ENCODE results near the gene GRIK4.
"Not testable (repeated sequence)": the region's sequence is repeated elsewhere in the genome, so short reads cannot be mapped to it uniquely, and the experiment has no call there.

GRIK4 gene

GRCh38 chr11:120489799-120490198, 21.7 kb upstream of the GRIK4 start:
- Histone ChIP-seq H3K9me3 (no peaks in the 10 kb centered on the region), H4K20me1 (no peaks in the 10 kb centered on the region), H3K36me3 (peaks cover 15% of the 10 kb centered on the region), H3K4me1 (no peaks in the 10 kb centered on the region; the same call in 1 of the 2 replicates), H3K4me2 (no peak overlapping the region), H3K9ac (no peak overlapping the region), H3K27me3 (no peaks in the 10 kb centered on the region), H3K4me3 (no peak overlapping the region), H3K27ac (no peak overlapping the region)
- no peak for TF ChIP-seq Cebpa-rat (IDR thresholded peaks at IDR 0.05)

GRCh38 chr11:120492486-120492885, 19.1 kb upstream of the GRIK4 start:
- Histone ChIP-seq H3K4me2 (no peak overlapping the region), H3K36me3 (no peaks in the 10 kb centered on the region), H4K20me1 (no peaks in the 10 kb centered on the region), H3K9ac (no peak overlapping the region), H3K4me3 (no peak overlapping the region), H3K27me3 (no peaks in the 10 kb centered on the region), H3K9me3 (no peaks in the 10 kb centered on the region), H3K4me1 (no peaks in the 10 kb centered on the region; the same call in 1 of the 2 replicates), H3K27ac (no peak overlapping the region)
- TF ChIP-seq Cebpa-rat (IDR thresholded peaks at IDR 0.05), result no peak

- no peak overlapping the region for H3K9ac ChIP-seq
- H3K4me2 ChIP-seq, result no peak overlapping the region
- H3K4me1 ChIP-seq, result no peaks in the 10 kb centered on the region
- no peak overlapping the region for H3K27ac ChIP-seq
- H3K36me3 ChIP-seq, result no peaks in the 10 kb centered on the region
- no peak overlapping the region for H3K4me3 ChIP-seq
- no peaks in the 10 kb centered on the region for H3K27me3 ChIP-seq
- no peaks in the 10 kb centered on the region for H3K9me3 ChIP-seq
- TF ChIP-seq Cebpa-rat (IDR thresholded peaks at IDR 0.05), result no peak
- no peaks in the 10 kb centered on the region for H4K20me1 ChIP-seq
Observed at GRCh38 chr11:120494595-120494994, 17.0 kb upstream of the GRIK4 start.

- H3K36me3 ChIP-seq, result no peaks in the 10 kb centered on the region
- H3K27ac ChIP-seq, result no peak overlapping the region
- TF ChIP-seq Cebpa-rat (IDR thresholded peaks at IDR 0.05), result no peak
- no peak overlapping the region for H3K9ac ChIP-seq
- no peaks in the 10 kb centered on the region for H4K20me1 ChIP-seq
- H3K27me3 ChIP-seq, result no peaks in the 10 kb centered on the region
- no peaks in the 10 kb centered on the region for H3K9me3 ChIP-seq
- peaks cover 5% of the 10 kb centered on the region; the same call in 1 of the 2 replicates for H3K4me1 ChIP-seq
- no peak overlapping the region for H3K4me3 ChIP-seq
- no peak overlapping the region for H3K4me2 ChIP-seq
Observed at GRCh38 chr11:120499088-120499487, 12.5 kb upstream of the GRIK4 start.

GRCh38 chr11:120499859-120500258, 11.7 kb upstream of the GRIK4 start:
- Histone ChIP-seq H3K27ac (no peak overlapping the region), H3K27me3 (no peaks in the 10 kb centered on the region), H3K9me3 (no peaks in the 10 kb centered on the region), H4K20me1 (no peaks in the 10 kb centered on the region), H3K9ac (no peak overlapping the region), H3K36me3 (no peaks in the 10 kb centered on the region), H3K4me3 (no peak overlapping the region), H3K4me1 (peaks cover 5% of the 10 kb centered on the region; the same call in 1 of the 2 replicates), H3K4me2 (no peak overlapping the region)
- no peak for TF ChIP-seq Cebpa-rat (IDR thresholded peaks at IDR 0.05)

- TF ChIP-seq Cebpa-rat (IDR thresholded peaks at IDR 0.05), result no peak
- peaks cover 5% of the 10 kb centered on the region; the same call in 1 of the 2 replicates for H3K4me1 ChIP-seq
- H3K9me3 ChIP-seq, result no peaks in the 10 kb centered on the region
- no peak overlapping the region for H3K4me2 ChIP-seq
- no peak overlapping the region for H3K27ac ChIP-seq
- no peaks in the 10 kb centered on the region for H4K20me1 ChIP-seq
- no peak overlapping the region for H3K4me3 ChIP-seq
- H3K9ac ChIP-seq, result no peak overlapping the region
- no peaks in the 10 kb centered on the region for H3K27me3 ChIP-seq
- no peaks in the 10 kb centered on the region for H3K36me3 ChIP-seq
Observed at GRCh38 chr11:120500414-120501071, 11.0 kb upstream of the GRIK4 start.

GRCh38 chr11:120501440-120501839, 10.1 kb upstream of the GRIK4 start:
- no peak overlapping the region for H3K9ac ChIP-seq
- H3K9me3 ChIP-seq, result no peaks in the 10 kb centered on the region
- H3K27me3 ChIP-seq, result no peaks in the 10 kb centered on the region
- no peak overlapping the region for H3K4me2 ChIP-seq
- no peak for TF ChIP-seq Cebpa-rat (IDR thresholded peaks at IDR 0.05)
- H3K4me1 ChIP-seq, result peaks cover 5% of the 10 kb centered on the region; the same call in 1 of the 2 replicates
- no peak overlapping the region for H3K27ac ChIP-seq
- H3K4me3 ChIP-seq, result no peak overlapping the region
- H4K20me1 ChIP-seq, result no peaks in the 10 kb centered on the region
- H3K36me3 ChIP-seq, result no peaks in the 10 kb centered on the region

- Histone ChIP-seq H3K4me3 (no peak overlapping the region), H4K20me1 (no peaks in the 10 kb centered on the region), H3K36me3 (no peaks in the 10 kb centered on the region), H3K9ac (no peak overlapping the region), H3K9me3 (no peaks in the 10 kb centered on the region), H3K27ac (no peak overlapping the region), H3K27me3 (no peaks in the 10 kb centered on the region), H3K4me2 (no peak overlapping the region), H3K4me1 (peaks cover 5% of the 10 kb centered on the region; the same call in 1 of the 2 replicates)
- TF ChIP-seq Cebpa-rat (IDR thresholded peaks at IDR 0.05), result no peak
Observed at GRCh38 chr11:120501976-120502755, 9.4 kb upstream of the GRIK4 start.

GRCh38 chr11:120503529-120503928, 8.0 kb upstream of the GRIK4 start:
- not testable (repeated sequence) for H3K4me1 ChIP-seq, H3K27ac ChIP-seq, H3K27me3 ChIP-seq, H4K20me1 ChIP-seq, H3K4me2 ChIP-seq, H3K4me3 ChIP-seq, H3K36me3 ChIP-seq, H3K9ac ChIP-seq, H3K9me3 ChIP-seq

- no peaks in the 10 kb centered on the region for H3K27me3 ChIP-seq
- no peak overlapping the region for H3K9ac ChIP-seq
Observed at GRCh38 chr11:120505801-120506425, 5.6 kb upstream of the GRIK4 start.

More at GRCh38 chr11:120505801-120506425, 5.6 kb upstream of the GRIK4 start:
- no peak overlapping the region for H3K4me2 ChIP-seq
- no peak overlapping the region for H3K4me3 ChIP-seq
- no peak for TF ChIP-seq Cebpa-rat (IDR thresholded peaks at IDR 0.05)
- no peaks in the 10 kb centered on the region for H3K36me3 ChIP-seq
- no peaks in the 10 kb centered on the region for H3K4me1 ChIP-seq
- no peaks in the 10 kb centered on the region for H3K9me3 ChIP-seq
- H3K27ac ChIP-seq, result no peak overlapping the region
- H4K20me1 ChIP-seq, result no peaks in the 10 kb centered on the region
